Psoas muscle (tissue), 8 donors: ENCODE data around the gene KLF13. TPM values are rescaled to one million over a fixed set of nuclear protein-coding genes. Genes with fewer than 3 reads are reported as not detected.
A peak's percentile ranks its signal among the peaks of the same experiment; 100 is the strongest.

ENCODE experiments used
- ATAC-seq, 4 donors: fragments of 200-7000 bp; cut with Tn5 transposase; one replicate each; pipeline ENCODE4 v1.9.1; 2020; ENCODE audit warnings: moderate library complexity in 3 of 4, mild to moderate bottlenecking in 2 of 4
- DNase-seq, 2 donors: peaks; one replicate each; pipeline ENCODE4 v3.0.0-alpha.2; 2020
- H3K27ac ChIP-seq: fragments of 200-600 bp; one replicate; pipeline ENCODE4 v1.8.0; 2022
- H3K27me3 ChIP-seq, 3 donors: fragments of 200-600 bp in 1 of 3; one replicate each; pipeline versions ENCODE4 v1.6.1 to v1.8.0; 2013 to 2022; ENCODE audit warnings: low read length in 2 of 3, mild to moderate bottlenecking in 2 of 3, moderate library complexity in 1 of 3; ENCODE audit not compliant: insufficient read depth in 3 of 3
- H3K36me3 ChIP-seq, 2 donors: fragments of 200-600 bp in 1 of 2; one replicate each; pipeline versions ENCODE4 v1.6.1 to v1.8.0; 2013 to 2022; ENCODE audit warnings: low read depth in 1 of 2, mild to moderate bottlenecking in 1 of 2, moderate library complexity in 1 of 2; ENCODE audit not compliant: insufficient read depth in 1 of 2
- H3K4me1 ChIP-seq: fragments of 200-600 bp; one replicate; pipeline ENCODE4 v1.8.0; 2022
- H3K4me3 ChIP-seq: fragments of 200-600 bp; one replicate; pipeline ENCODE4 v1.8.0; 2022; ENCODE audit warnings: mild to moderate bottlenecking
- H3K9me3 ChIP-seq: fragments of 200-600 bp; one replicate; pipeline ENCODE4 v1.8.0; 2022
- WGBS, 3 donors: extraction: QIAGEN DNeasy Blood & Tissue Kit; methylation state at CpG; one replicate each; pipeline versions ENCODE4 v1.1.6 to v1.1.7; 2013; 5-methylcytosine and 5-hydroxymethylcytosine counted together
- intact Hi-C, 2 donors: fragments of 100-400 bp; cut with DNase I; formaldehyde crosslinking; loops; one replicate each; pipeline versions ENCODE4 v1.11.0 to v1.14.2; 2022
- polyA plus RNA-seq, 3 donors: library from polyadenylated mRNA; stranded (reverse); fragments of 200-250 nt; gene quantifications; one replicate each; pipeline ENCODE4 v1.2.3, GENCODE V29; 2013
- total RNA-seq, 4 donors: library from RNA; stranded (reverse); fragmentation: NEBNext Ultra II Directional in 2 of 4; extraction: Animal tissue kit (Norgen Biotek cat#: 25700) in 2 of 4; gene quantifications; one replicate each; pipeline versions ENCODE4 v1.2.1 to v1.2.4, GENCODE V29; 2021 to 2023
- TF ChIP-seq, protein P1 (sequence below): fragments of 200-600 bp; IDR thresholded peaks from one replicate; pipeline ENCODE4 v1.8.0; 2022; ENCODE audit warnings: antibody characterized with exemption
- donor health status: healthy with polysubstance abuse.
- donor health status: DM: no; HTN: no; CAD: no; lungs with moderate emphysema.
- donor health status: Bipolar disorder and iron deficiency.
- donor health status: healthy.
- donor health status: DM: yes; HTN: yes; CAD: no.
- donor health status: DM: no; HTN: no; CAD: no.
- donor health status: DM: no; HTN: no; CAD: no.
- donor health status: DM: yes; HTN: yes; CAD: no.

KLF13 gene
- total and polyA plus RNA-seq, 7 donors, result 11.9 to 45.6 (median 24.5) TPM

DNA sequence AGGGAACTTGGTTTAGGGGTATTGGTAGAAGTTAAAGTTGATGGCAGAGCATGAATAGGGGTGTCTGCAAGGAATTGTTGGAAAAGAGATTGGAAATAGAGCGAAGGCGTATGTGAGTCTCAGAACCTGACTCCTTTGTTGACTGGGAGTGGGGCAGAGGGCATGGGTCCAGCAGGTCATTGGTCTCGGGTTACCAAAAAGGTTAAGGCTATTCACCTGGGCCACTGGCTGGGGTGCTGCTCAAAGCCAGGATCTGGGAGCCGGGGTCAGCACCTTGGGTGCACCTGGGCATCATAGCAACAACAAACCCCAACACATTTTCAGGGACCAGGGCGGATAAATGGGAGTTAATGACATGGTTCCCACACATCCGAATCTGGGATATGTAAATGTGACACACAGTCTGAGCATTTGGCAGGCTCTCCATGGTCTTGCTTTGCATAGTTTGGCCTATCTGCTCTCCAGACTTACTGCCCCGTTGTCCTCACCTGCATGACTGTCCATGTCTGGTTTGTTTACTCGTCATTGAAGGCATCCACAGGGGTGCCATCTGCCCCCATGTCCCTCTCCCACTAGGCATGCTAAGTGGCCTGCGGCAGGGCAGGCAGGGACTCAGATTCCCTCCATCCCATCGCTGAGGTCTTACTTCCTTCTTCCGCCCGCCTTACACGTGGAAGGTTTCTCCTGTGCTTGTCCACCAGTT lies 10.1 kb downstream of the KLF13 start:
- TF ChIP-seq, protein P1, sequence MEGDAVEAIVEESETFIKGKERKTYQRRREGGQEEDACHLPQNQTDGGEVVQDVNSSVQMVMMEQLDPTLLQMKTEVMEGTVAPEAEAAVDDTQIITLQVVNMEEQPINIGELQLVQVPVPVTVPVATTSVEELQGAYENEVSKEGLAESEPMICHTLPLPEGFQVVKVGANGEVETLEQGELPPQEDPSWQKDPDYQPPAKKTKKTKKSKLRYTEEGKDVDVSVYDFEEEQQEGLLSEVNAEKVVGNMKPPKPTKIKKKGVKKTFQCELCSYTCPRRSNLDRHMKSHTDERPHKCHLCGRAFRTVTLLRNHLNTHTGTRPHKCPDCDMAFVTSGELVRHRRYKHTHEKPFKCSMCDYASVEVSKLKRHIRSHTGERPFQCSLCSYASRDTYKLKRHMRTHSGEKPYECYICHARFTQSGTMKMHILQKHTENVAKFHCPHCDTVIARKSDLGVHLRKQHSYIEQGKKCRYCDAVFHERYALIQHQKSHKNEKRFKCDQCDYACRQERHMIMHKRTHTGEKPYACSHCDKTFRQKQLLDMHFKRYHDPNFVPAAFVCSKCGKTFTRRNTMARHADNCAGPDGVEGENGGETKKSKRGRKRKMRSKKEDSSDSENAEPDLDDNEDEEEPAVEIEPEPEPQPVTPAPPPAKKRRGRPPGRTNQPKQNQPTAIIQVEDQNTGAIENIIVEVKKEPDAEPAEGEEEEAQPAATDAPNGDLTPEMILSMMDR, result no peak
- peak overlapping the region; percentile 50 for H3K27ac ChIP-seq
- H3K9me3 ChIP-seq, result no peaks in the 10 kb centered on the region
- no peak overlapping the region for H3K4me3 ChIP-seq
- no peaks in the 10 kb centered on the region for H3K27me3 ChIP-seq
- 53 to 68% (median 55%) methylated on average over 13 of the region's 13 CpGs for WGBS, 3 donors
- ATAC-seq (peak in 2 of 4 donors; percentile 39 to 56), DNase-seq (no peak)
- peaks cover 75% of the 10 kb centered on the region for H3K4me1 ChIP-seq
- no peaks in the 10 kb centered on the region for H3K36me3 ChIP-seq
- intact Hi-C loops, result no loop called here

DNA sequence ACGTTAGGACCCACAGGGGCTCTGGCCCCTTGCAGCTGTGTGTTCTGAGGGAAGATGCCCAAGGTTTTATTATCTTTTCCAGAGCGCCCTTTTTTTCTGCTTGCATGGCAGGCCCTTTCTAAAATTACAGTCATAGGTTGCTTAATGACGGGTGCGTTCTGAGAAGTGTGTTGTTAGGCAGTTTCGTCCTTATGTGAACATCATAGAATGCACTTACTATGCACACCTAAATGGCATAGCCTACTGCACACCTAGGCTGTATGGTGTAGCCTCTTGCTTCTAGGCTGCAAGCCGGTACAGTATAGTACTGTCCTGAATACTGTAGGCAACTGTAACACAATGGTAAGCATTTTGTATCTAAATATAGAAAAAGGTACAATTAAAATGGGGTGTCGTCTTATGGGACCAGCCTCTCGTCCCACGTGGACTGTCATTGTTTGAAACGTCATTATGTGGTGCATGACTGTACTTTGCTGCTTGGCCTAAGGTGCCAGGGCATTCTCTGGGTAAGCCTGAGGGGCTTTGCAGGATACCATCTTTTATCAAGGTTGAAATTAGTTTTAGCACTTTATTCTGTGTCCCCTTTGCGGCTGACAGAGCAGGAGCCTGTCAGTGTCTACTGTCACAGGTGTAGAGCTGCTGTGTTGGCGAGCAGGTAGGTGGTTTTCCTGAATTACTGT lies 10.9 kb downstream of the KLF13 start:
- WGBS, 3 donors, result 46 to 68% (median 54%) methylated on average over 12 of the region's 12 CpGs
- Histone ChIP-seq H3K4me1 (peaks cover 75% of the 10 kb centered on the region), H3K27ac (no peak overlapping the region), H3K9me3 (no peaks in the 10 kb centered on the region), H3K27me3 (no peaks in the 10 kb centered on the region), H3K4me3 (no peak overlapping the region), H3K36me3 (no peaks in the 10 kb centered on the region)
- no peak for ATAC-seq
- DNase-seq, result no peak
- TF ChIP-seq, protein P1, result no peak
- intact Hi-C loops, result no loop called here

DNA sequence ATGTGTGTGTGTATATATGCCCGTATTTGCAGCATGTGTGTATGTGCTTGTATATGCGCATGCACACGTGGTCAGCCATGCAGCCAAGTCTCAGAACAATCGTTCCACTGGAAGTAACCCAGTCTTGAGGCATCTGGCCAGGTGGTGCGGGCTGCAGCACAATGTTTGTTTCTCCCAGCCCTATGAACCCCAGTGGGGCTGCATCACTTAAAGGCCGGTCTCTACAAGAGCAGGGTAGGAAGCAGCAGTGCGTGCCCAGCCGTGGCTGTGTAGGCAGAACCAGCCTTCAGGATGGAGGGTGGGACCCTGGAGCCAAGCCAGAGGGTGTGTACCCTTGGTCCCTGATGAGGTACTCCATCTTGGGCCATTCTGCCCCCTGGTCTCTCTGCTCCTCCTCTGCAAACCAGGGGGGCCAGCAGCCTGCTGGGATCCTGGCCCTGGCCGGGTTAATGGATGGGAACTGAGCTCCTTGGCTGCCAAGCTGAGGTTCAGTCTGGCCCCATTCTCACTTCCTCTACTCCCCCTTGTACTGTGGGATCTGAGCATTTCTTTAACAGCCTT lies 11.8 kb downstream of the KLF13 start:
- DNase-seq, result peak in 1 of 2 donors; percentile 70
- Histone ChIP-seq H3K4me3 (no peak overlapping the region), H3K36me3 (no peaks in the 10 kb centered on the region), H3K9me3 (no peaks in the 10 kb centered on the region), H3K4me1 (peaks cover 75% of the 10 kb centered on the region), H3K27me3 (no peaks in the 10 kb centered on the region), H3K27ac (peak overlapping the region; percentile 64)
- peak in 3 of 4 donors; percentile 8 to 16 (median 12) for ATAC-seq
- TF ChIP-seq, protein P1, result no peak
- WGBS, 3 donors, result 23 to 30% (median 24%) methylated on average over 9 of the region's 9 CpGs
- intact Hi-C loops, result no loop called here

DNA sequence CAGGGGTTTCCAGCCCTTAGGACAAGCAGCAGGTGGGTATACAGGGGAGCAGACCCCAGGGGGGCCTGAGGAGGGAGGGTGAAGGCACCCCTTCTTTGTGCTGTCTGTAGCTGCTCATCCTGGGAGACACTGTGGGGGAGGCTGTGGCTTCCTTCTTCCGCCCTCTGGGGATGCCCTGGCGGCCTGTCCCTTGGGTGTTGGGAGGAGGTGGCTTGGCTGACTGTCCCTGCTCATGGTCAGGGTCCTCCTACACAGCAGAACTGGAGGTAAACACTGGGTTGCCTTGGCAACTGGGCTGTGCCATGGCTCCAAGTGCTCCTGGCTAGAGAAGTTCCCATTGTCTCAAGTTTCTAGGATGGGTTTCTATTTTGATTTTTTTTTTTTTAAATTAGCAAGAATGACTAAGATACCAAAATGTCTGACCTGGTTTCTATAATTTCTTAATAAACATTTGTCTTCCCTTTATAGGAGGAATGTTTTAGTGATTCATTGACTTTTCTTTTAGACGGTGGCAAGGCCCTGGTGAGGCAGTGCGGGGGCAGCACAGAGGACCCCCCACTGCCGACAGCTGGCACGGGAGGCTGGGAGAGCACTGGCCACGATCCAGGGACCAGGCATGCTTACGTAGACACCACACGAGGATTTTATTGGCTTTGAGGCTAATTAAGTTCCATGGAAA lies 12.4 kb downstream of the KLF13 start:
- H3K27ac ChIP-seq, result peak overlapping the region; percentile 64
- intact Hi-C loops, result no loop called here
- no peaks in the 10 kb centered on the region for H3K9me3 ChIP-seq
- peak; percentile 27 to 53 (median 42) for ATAC-seq
- no peak overlapping the region for H3K4me3 ChIP-seq
- WGBS, 3 donors, result 17 to 35% (median 19%) methylated on average over 9 of the region's 9 CpGs
- peak; percentile 54 to 72 for DNase-seq
- peaks cover 78% of the 10 kb centered on the region for H3K4me1 ChIP-seq
- no peaks in the 10 kb centered on the region for H3K27me3 ChIP-seq
- H3K36me3 ChIP-seq, result no peaks in the 10 kb centered on the region
- TF ChIP-seq, protein P1, result no peak
